ENCODE data around the gene ATP2A2. TPM values are rescaled to one million over a fixed set of nuclear protein-coding genes. Genes with fewer than 3 reads are reported as not detected.

The ATP2A2 gene
- total RNA-seq, 1 donor from 2014 or later, result 3,009 TPM

GRCh38 chr12:110282300-110282860 is 1.3 kb downstream of the ATP2A2 start:
- no peak for ATAC-seq

GRCh38 chr12:110282956-110283817 is 2.1 kb downstream of the ATP2A2 start:
- ATAC-seq (no peak), DNase-seq (ENCODE audit: missing footprints) (no peak)
- intact Hi-C loops (cut with DNase I), result loop anchor here (10.0 kb wide), 1 partner anchor 178 kb away; no protein-coding TSS in a partner anchor

More at GRCh38 chr12:110282300-110282860, 1.3 kb downstream of the ATP2A2 start:
- no peak for DNase-seq (ENCODE audit: missing footprints)
- intact Hi-C loops (cut with DNase I), result loop anchor here (10.0 kb wide), 1 partner anchor 178 kb away; no protein-coding TSS in a partner anchor

- intact Hi-C loops (cut with DNase I), result loop anchor here (10.0 kb wide), 1 partner anchor 180 kb away; no protein-coding TSS in a partner anchor
- ATAC-seq (no peak), DNase-seq (ENCODE audit: missing footprints) (no peak)
Measured at GRCh38 chr12:110284597-110284996, 3.5 kb downstream of the ATP2A2 start.

GRCh38 chr12:110286623-110287022 is 5.6 kb downstream of the ATP2A2 start:
- intact Hi-C loops (cut with DNase I), result loop anchor here (10.0 kb wide), 1 partner anchor 182 kb away; no protein-coding TSS in a partner anchor
- DNase-seq (ENCODE audit: missing footprints), result no peak
- no peak for ATAC-seq

GRCh38 chr12:110287986-110288385 is 6.9 kb downstream of the ATP2A2 start:
- DNase-seq (ENCODE audit: missing footprints) (no peak), ATAC-seq (no peak)
- intact Hi-C loops (cut with DNase I), result loop anchor here (10.0 kb wide), 1 partner anchor 183 kb away; no protein-coding TSS in a partner anchor

GRCh38 chr12:110289044-110289710 is 8.1 kb downstream of the ATP2A2 start:
- intact Hi-C loops (cut with DNase I), result loop anchor here (10.0 kb wide), 1 partner anchor 184 kb away; no protein-coding TSS in a partner anchor

GRCh38 chr12:110289711-110290078 is 8.6 kb downstream of the ATP2A2 start:
- no peak for DNase-seq (ENCODE audit: missing footprints)
- no peak for ATAC-seq
- intact Hi-C loops (cut with DNase I), result loop anchor here (10.0 kb wide), 1 partner anchor 185 kb away; no protein-coding TSS in a partner anchor

More at GRCh38 chr12:110289044-110289710, 8.1 kb downstream of the ATP2A2 start:
- DNase-seq (ENCODE audit: missing footprints) (no peak), ATAC-seq (peak; percentile 39)

- ATAC-seq (no peak), DNase-seq (ENCODE audit: missing footprints) (no peak)
- intact Hi-C loops (cut with DNase I), result no loop called here
Measured at GRCh38 chr12:110301065-110301806, 20.2 kb downstream of the ATP2A2 start.

GRCh38 chr12:110304061-110304551 is 23.1 kb downstream of the ATP2A2 start:
- DNase-seq (ENCODE audit: missing footprints), result no peak
- no peak for ATAC-seq
- intact Hi-C loops (cut with DNase I), result no loop called here

- intact Hi-C loops (cut with DNase I), result no loop called here
- no peak for ATAC-seq
- DNase-seq (ENCODE audit: missing footprints), result no peak
Measured at GRCh38 chr12:110307372-110307771, 26.3 kb downstream of the ATP2A2 start.

GRCh38 chr12:110310763-110311162 is 29.7 kb downstream of the ATP2A2 start:
- intact Hi-C loops (cut with DNase I), result no loop called here

GRCh38 chr12:110311903-110312302 is 30.9 kb downstream of the ATP2A2 start:
- intact Hi-C loops (cut with DNase I), result no loop called here
- DNase-seq (ENCODE audit: missing footprints), result no peak
- ATAC-seq, result no peak

More at GRCh38 chr12:110310763-110311162, 29.7 kb downstream of the ATP2A2 start:
- no peak for ATAC-seq
- no peak for DNase-seq (ENCODE audit: missing footprints)

- intact Hi-C loops (cut with DNase I), result no loop called here
- ATAC-seq, result no peak
- DNase-seq (ENCODE audit: missing footprints), result no peak
Measured at GRCh38 chr12:110312581-110313360, 31.7 kb downstream of the ATP2A2 start.

- DNase-seq (ENCODE audit: missing footprints) (no peak), ATAC-seq (no peak)
- intact Hi-C loops (cut with DNase I), result no loop called here
Measured at GRCh38 chr12:110314308-110314707, 33.3 kb downstream of the ATP2A2 start.

GRCh38 chr12:110316861-110317260 is 35.8 kb downstream of the ATP2A2 start:
- ATAC-seq (peak; percentile 20), DNase-seq (ENCODE audit: missing footprints) (no peak)
- intact Hi-C loops (cut with DNase I), result no loop called here

- no peak for ATAC-seq
- DNase-seq (ENCODE audit: missing footprints), result no peak
- intact Hi-C loops (cut with DNase I), result no loop called here
Measured at GRCh38 chr12:110317911-110318310, 36.9 kb downstream of the ATP2A2 start.

GRCh38 chr12:110320550-110320949 is 39.5 kb downstream of the ATP2A2 start:
- ATAC-seq (no peak), DNase-seq (ENCODE audit: missing footprints) (no peak)
- intact Hi-C loops (cut with DNase I), result no loop called here

- intact Hi-C loops (cut with DNase I), result no loop called here
- DNase-seq (ENCODE audit: missing footprints) (no peak), ATAC-seq (no peak)
Measured at GRCh38 chr12:110329710-110330109, 48.7 kb downstream of the ATP2A2 start.

Data from Right ventricle myocardium inferior (tissue), 1 donor.